Hematopoietic multipotent progenitor cell treated with erythropoietin and hydrocortisone succinate and interleukin-3 and kit ligand, for 6 days (in vitro differentiated cells): ENCODE data around the gene HRCT1.
"Not testable (repeated sequence)": the region's sequence is repeated elsewhere in the genome, so short reads cannot be mapped to it uniquely, and the experiment has no call there.

ENCODE experiments used
- DNase-seq: peaks from one replicate; pipeline ENCODE4 v3.0.0-alpha.2; 2015

The HRCT1 gene

GRCh38 chr9:35919212-35920008, 13.4 kb downstream of the HRCT1 start:
- no peak for DNase-seq

DNA sequence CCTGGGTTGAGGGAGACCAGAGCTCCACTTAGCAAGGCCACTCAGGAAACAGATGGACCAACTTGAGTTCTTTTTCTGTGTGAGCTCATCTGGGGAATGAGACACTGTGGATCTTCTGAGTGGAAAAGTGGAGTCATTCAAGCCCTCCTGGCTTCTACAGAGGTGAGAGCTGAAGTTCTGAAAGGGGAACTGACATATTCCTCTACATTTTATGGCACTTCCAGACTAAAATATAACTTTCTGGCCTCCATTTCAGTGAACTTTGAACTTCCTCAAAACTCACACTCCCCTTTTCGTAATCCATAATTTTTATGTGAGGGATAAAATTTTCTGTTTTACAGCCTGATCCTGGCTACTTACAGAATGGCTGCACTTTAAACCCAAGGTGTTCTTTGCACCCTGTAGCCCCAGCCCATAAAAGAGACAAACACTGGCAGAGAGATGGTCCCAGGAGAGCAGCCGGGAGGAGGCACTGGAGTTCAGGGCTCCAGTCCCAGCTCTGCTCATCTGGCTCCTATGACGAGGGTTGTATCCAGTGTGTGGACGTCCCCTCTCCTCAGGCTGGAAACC, 14.1 kb downstream of the HRCT1 start:
- no peak for DNase-seq

- no peak for DNase-seq
Observed at GRCh38 chr9:35923598-35923926, 17.6 kb downstream of the HRCT1 start.

DNA sequence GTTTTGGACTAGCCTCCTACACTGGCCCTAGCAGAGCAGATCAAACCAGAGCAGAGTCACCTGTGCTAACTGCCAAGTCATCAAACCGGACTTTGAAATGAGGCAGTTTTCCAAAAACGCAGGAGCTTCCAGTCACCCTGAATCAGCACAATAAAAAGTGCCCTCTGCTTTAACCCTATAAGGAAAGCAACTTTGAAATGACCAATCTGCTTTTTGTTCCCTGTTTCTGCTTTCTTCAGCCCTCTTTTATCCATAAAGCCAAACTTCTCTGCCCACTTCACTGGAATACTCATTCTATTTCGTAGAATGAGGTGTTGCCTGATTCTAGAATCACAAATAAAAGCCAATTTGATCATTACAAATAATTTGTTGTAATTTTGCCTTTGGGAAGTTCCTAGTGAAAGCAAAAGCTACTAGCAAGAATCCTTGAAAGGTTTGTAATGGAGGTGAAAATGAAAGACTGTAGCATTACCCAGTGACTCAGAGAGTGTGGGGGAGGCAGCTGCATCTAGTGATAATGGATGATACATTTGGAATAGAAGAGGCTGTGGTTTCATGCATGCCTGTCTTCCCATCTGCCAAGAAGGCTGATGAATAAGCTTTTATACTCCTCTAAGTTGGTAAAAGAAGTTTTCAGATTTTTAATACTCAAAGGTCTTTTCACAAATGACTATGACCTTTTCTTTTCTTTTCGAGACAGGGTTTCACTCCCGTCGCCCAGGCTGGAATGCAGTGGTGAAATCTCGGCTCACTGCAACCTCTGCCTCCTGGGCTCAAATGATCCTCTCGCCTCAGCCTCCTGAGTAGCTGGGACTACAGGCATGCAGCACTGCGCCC, 18.1 kb downstream of the HRCT1 start:
- peak; percentile 84 for DNase-seq

- DNase-seq = no peak
Observed at GRCh38 chr9:35928591-35929452, 22.8 kb downstream of the HRCT1 start.

DNA sequence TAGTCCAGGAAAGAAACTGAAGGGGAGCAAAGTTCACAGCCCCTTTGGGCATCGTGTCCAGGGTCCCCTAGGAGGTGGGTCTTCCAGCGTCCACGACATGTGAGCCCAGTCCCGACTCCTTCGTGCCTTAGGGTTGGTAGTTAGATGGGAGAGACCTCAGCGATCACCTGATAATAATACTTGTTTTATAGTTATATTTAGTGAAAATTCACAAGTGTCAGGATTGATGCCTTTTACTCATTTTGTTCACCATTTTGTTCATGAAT, 23.4 kb downstream of the HRCT1 start:
- DNase-seq = no peak

DNA sequence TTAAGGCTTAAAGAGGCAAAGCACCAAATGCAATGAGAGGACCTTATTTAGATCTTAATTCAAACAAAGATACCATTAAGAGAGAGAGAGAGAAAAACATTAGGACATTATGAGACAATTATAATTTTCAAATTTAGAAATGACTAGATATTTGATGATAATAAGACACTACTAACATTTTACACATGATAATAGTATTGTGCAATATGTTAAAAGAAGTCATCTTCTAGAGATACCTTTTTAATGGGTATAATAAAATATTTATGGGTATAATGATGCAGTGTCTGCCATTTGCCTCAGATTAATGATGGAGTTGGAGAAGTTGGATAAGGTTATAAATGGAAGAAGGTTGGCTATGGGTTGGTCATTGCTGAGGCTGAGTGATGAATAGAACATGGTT, 24.5 kb downstream of the HRCT1 start:
- no peak for DNase-seq

DNA sequence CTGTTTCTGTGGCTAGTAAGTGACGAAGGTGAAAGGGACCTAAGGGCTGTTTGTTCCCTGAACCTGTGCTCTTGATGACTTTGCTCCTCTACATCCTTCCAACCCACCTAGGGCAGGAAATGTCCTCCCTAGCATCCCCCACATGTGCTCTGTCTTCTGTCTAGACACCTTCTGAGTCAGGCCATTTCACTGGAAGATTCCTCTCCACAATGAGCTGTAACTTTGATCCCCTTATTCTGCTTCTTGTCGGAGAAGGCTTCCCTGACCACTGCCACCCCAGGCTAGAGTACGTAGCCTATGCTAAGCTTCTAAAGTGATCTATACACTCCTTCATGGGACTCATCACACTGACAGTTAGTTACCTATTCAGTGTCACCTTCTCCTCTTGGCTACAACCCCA, 25.0 kb downstream of the HRCT1 start:
- no peak for DNase-seq

DNA sequence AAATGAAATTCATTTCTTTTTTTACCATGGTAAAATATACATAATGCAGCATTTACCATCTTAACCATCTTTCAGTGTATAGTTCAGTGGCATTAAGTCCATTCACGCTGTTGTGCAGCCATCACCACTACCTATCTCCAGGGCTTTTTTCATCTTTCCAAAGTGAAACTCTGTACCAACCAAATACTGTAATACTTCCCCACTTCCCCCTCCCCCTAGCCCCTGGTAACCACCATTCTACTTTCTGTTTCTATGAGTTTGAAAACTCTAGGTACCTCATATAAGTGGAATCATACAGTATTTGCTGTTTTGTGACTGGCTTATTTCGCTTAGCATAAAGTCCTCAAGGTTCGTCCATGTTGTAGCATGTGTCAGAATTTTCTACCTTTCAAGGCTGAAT, 26.7 kb downstream of the HRCT1 start:
- no peak for DNase-seq

DNA sequence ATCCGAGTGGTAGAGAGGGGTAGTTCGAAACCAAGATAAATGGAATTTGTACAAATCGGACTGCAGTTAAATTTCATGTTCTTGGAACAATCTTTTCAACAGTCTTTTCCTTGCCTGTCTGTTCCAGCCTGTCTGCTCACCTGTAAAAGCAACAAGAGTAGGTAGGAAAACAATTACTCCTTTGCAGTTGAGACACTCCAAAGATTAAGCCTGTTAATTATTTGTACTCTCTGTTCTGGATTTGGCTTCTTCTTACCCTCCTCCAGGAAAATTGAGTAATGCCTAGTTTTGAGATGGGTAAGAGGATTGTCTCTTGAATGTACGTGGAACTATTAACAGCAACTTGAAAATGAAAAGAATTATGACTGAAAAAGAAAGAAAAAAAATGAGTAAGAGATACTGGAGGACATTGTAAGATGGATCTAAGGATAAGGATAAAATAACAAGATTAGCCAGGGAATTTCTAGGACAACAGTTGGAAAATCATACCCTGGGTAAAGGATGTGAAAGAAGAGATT, 27.6 kb downstream of the HRCT1 start:
- DNase-seq = no peak

GRCh38 chr9:35934069-35934468, 28.1 kb downstream of the HRCT1 start:
- DNase-seq = not testable (repeated sequence)

- DNase-seq = no peak
Observed at GRCh38 chr9:35935261-35935660, 29.3 kb downstream of the HRCT1 start.

DNA sequence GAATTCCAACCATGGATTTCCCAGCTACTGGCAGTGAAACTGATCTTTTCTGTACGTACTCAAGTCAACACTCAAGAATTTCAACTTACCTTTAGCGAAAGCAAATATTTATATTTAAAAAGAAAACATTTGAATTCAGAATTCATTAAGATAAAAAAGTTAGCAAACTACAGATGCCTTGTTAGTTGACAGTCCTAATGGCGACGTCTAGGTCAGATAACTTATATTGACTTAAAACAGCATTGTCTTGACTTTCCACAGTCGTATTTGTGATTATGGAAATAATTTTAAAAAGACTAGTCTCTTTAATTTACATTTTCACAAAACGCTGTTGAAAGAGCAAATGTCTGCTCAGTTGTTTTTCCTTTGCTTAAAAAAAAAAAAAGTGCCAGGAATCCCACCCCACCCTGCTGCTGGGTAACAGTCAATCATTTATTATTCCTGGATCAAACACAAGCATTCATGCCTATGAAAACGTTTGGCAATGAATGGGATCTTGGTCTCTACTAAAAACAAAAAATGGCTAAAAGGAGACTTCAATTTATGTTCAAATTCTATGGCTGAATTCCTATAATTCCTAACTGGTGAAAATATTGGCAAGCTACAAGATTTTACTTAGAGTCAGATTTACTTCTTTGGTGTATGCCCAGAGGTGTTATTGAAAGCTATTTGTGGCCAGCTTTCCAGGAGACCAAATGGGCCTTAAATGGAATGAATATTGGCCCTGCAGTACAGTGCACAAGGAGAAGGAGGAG, 29.9 kb downstream of the HRCT1 start:
- no peak for DNase-seq

DNA sequence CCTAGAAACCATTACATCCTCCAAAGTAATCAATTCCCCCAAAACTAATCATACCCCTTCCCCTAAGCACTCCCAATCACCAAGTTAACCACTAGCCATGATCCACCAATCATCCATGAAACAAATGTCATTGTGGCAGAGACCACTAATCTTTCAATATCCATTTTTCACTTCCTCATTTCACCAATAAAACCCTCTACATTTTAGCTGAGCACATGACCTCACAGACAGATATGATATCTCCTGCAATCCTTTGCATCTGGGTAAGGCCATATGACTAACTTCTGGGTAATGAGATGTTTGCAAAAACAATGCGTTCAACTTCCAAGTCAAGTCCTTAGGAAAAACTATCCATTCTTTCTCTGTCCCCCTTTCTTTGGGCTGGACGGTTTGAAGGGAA, 31.2 kb downstream of the HRCT1 start:
- DNase-seq = no peak

DNA sequence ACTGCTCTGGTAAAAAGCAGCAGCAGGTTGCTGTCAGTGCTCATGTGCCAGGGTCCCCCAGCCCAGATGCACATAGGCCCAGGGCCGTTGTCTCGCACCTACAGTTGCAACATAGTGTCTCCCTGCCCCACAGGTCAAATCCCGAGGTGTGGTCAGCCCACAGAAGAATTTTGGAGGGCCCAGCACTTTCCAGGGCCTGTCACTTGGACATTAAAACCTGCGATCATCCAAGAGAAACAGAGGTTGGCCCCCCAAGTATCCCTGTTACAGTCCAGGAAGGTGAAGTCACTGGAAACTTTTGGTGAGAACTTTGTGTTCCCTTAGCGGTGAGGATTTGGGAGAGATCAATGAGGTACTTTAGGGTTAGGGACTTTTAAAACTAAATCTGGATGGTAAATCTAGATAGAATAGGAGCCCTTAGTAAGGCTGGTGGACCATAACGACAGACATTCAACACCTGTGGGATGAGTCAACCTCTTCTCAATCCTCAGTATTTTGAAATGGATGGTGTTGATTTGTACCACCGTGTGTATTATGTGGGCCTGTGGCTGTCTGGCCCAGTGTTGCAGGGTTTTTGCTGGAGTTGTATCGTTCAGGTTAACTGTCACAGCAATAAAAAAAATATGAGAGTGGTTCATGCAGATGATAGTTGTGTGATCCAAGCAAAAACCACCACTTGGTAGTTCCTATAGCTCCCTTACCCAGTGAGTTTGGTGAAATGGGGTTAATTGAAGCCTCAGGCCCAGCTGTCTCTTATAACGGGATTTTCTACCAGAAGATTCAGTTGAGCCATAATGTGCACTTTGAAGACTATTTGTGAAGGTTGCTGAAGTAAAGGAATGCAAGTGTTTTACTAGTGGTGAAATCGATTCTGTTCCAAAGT, 32.7 kb downstream of the HRCT1 start:
- DNase-seq = no peak

GRCh38 chr9:35939679-35940250, 33.8 kb downstream of the HRCT1 start:
- DNase-seq = no peak

DNA sequence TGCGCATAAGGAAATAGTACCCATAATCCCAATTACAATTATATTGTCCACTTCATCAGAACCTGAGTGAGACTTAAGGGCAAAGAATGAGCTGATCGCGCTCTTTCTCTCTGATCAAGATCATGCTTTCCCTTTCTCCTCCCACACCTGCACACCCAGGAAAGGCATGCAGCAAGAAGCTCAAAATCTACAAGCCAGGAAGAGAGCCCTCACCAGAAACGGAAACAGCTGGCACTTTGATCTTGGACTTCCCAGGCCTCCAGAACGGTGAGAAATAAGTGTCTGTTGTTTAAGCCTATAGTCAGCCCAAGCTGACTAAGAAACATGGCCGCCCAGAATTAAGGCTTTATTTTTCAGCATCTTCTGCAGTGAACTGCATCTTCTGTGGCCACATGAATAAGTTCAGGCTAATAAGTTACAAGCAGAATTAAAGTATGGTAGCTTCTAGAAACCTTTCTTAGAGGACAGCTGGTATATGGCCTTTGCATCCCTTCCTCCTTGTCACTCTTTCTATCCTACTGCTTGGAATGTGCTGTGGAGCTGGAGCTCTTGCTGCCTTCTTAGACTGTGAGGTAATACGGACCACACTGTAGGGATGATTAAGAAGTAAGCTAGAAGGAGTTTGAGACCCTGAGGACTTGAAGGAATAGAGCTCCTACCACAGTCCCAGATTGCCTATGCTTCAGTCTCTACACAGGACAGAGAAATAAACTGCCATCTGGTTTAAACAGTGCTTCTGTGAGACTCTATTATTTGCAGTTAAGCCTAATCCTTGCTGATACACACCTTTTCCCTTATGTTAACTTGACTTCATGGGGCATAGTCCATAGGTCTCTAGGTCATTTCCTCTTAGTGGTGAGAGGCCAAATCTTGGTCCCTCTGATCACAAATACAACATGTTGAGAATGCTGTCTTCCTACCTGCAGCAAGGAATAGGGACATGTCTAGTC, 34.7 kb downstream of the HRCT1 start:
- DNase-seq = no peak

DNA sequence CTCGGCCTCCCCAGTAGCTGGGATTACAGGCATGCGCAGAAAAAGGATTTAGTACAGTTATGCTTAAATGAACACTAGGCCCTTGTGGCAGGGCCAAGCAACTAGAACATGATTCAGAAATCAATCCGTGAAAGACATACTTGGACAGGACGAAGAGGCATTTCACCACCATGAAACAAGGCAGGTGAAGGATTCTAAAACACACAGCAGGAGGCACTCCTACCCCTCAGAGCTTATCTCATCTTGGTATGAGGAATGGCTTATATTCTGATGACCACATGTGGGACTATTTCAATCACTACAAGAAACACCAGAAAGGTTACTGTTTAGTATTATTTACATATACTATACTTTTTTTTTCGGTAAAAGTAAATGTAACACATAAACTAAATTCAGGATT, 36.3 kb downstream of the HRCT1 start:
- DNase-seq = no peak

- DNase-seq = no peak
Observed at GRCh38 chr9:35944173-35944572, 38.2 kb downstream of the HRCT1 start.

DNA sequence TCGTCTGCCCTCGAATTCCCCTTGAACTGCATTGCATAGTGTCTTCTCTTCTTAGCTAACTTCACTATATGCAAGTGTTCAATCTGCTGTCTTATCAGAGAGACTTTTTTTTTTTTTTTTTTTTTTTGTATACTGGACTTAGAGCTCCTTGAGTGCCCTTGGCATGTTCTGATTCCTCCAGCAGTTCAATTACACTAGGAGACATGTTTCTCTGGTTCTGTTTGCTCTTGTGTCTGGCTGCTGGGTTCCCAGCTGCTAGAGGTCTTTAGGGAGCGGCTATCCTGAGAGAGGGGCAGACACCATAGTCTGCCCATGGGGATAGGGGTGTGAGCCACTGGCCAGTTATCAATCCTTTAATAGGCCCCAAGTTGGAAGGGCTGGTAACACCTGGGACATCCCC, 38.8 kb downstream of the HRCT1 start:
- no peak for DNase-seq
